Fibroblast of the conjunctiva (primary cell): ENCODE results near the gene POLR3K.
"Not testable (repeated sequence)": the region's sequence is repeated elsewhere in the genome, so short reads cannot be mapped to it uniquely, and the experiment has no call there.

Experiments
- DNase-seq: peaks from one replicate; pipeline ENCODE4 v3.0.0-alpha.2; 2010; ENCODE audit warnings: low read depth

Gene POLR3K

GRCh38 chr16:63998-64913, 10.8 kb upstream of the POLR3K start:
- DNase-seq, result no peak

- no peak for DNase-seq
Observed at GRCh38 chr16:63466-63865, 10.1 kb upstream of the POLR3K start.

DNA sequence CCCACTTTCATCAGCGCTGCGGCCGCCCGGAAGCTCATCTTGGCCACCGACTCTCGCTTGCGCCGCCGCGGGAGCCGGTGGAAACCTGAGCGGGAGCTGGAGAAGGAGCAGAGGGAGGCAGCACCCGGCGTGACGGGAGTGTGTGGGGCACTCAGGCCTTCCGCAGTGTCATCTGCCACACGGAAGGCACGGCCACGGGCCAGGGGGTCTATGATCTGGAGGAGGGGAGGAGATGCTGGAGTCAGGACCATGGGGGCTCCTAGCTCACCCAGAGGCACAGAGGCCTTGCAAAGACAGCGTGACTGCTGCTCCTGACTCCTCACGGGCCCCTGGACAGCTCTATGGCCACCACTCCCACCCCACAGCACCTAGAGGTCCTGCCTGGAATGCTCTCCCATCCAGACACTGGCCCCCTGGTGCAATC, 9.6 kb upstream of the POLR3K start:
- no peak for DNase-seq

GRCh38 chr16:62283-62967, 9.0 kb upstream of the POLR3K start:
- DNase-seq, result no peak

DNA sequence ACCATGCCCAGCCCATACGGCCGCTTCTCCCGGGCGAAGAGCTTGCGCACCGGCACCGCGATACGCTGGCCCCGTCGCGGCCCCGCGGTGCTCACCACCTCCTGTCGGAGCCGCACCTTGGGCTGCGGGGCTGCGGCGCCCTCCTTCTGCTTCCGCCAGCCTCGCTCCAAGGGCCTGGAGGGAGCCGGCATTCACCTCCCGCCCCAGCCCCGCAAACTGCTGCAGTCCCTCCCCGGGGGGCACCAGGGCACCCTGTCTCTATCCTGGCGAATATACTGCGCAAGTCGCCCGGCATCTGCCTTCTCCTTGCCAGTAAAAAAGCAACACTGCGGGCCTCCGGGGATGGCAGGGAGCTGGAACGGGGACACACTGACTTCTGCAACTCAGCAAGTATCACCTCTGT, 8.5 kb upstream of the POLR3K start:
- DNase-seq, result no peak

DNA sequence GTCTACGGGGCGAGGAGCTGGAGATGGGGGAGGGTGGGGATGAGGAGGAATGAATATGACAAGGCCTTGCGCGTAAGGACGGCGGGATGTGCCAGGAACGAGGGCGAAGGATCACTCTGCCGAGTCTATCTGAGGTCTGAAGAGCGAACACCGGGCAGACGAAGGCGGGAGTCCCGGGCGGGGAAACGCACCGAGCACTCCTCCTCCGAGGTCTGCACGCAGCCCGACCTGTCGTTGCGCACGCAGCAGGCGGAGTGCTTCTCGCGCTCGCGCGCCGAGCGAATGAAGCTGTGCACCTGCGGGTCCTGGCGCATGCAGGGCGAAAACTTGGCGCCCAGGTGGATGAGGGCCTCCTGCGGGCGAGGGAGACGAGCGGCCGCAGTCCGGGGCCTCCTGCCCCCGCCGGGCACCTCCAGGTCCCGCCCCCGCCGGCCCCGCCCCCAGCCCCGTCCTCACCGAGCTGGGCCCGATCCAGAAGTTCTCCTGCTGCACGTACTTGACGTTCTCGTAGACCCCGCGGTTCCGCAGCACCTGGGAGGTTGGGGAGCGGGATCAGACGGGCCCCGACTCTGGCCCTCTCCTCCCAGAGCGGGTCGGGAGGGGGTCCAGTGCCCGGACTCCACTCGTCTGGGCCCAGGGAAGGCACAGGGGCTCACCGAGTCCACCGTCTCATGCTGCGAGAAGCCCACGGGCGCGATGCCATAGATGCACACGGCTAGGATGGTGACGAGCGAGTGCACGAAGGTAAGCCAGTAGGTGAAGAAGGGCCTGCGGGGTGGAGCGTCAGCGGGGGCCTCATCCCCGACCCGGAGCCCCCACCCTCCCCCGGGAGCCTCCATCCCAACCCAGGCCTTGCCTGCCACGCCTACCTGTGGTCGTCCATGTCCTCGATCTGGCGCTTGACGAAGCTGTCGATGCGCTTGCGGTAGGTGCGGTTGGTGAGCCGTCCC, 7.8 kb upstream of the POLR3K start:
- no peak for DNase-seq

DNA sequence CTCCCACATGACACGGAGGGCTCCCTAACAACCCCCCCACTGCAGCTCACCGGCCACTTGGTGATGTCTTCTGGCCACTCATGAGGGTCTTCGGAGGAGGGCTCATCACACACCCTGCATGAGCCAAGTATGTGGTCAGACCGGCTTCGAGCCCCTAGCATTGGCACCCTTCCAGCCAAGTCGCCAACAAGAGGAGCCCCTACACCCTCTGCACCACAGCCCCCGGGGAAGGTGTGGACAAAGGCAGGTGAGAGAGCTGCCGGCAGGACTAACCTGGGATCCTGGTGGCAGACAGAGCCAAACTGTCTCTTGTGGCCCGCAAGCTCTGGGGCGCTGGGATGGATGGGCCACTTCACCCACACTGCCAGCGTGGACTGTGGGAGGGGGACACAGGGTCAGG, 6.8 kb upstream of the POLR3K start:
- no peak for DNase-seq

DNA sequence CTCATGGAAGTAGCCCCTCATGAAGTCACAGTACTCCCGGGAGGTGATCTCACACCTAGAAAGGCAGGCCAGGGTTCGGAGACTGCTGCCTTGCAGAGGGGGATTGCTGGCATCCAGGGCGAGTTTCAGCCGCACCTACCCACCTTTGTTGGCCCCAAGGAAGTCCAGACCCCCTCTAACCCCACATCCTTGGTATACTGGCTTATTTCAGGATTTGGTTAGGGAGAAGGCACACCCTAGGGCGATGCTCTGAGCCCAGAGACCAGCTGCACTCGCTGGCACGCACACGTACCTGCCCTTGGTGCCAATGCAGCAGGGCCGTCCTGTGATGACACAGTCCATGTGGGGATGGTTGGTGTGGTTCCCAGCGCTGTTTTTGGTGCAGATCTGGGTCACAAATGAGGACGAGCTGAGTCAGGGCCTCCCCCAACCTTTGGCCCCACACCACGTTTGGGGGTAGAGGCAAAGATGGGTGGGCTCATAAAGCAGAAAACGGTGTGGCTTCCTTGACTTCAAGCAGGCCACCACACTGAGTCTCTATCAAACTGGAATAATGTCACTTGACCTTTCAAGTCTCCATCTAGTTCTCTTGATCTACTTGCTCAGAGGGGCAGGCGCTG, 6.1 kb upstream of the POLR3K start:
- no peak for DNase-seq

GRCh38 chr16:58491-59439, 5.4 kb upstream of the POLR3K start:
- no peak for DNase-seq

- DNase-seq, result no peak
Observed at GRCh38 chr16:57711-58110, 4.3 kb upstream of the POLR3K start.

DNA sequence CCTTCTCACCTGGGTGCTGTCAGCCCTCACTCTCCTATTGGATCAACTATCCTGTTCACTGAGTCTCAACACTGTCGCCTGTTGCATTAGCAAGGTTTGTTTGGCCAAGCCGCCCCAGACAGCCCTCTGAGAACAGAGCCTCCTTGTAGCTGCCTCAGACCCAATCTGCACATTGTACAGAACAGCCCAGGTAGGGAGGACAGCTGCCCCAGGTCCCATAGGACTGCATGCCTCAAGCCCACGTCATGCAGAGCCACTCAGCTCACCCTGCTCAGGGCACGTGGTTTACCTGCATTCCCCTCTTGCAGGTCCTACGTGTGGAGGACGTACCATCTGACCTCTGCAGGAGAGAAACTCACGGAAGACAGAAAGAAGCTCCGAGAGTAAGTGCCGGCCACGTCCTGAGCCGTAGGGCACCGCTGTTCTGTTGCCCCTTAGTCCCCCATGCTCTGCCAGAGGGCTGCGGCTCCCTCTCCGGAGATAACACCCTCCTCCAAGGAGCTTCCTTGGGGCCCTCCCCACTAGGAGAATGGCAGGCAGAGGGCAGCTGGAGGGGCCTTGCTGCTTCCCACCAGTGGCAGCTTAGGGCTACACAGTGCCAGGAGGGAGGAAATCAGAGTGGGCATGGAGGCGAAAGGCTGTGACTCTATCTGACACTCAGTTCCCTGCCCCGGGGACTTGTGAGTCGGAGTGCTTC, 3.0 kb upstream of the POLR3K start:
- DNase-seq, result no peak

DNA sequence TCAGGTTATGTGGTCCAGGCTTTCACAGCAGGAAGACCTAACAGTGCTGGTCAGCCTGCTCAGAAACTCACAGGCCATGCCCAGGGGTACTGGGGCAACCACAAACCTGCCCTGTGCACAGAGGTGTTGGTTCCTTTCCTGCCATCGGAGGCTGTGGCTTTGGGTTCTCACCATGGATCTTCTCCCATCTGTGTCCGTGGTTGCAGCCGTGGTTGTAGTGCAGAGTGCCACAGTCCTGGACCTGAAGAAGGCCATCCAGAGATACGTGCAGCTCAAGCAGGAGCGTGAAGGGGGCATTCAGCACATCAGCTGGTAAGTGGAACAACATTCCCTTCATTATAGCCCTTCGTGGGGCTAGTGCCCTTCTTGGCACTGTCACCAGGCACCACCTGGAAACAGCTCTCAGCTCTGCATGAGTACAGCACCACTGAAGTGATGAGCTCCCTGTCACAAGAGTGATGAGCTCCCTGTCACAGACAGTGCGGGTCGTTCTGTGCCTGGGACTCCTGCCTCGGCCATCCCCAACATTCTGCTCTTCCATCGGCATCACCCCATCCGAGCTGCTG, 2.2 kb upstream of the POLR3K start:
- no peak for DNase-seq

GRCh38 chr16:54237-54581, 801 bp upstream of the POLR3K start:
- no peak for DNase-seq

DNA sequence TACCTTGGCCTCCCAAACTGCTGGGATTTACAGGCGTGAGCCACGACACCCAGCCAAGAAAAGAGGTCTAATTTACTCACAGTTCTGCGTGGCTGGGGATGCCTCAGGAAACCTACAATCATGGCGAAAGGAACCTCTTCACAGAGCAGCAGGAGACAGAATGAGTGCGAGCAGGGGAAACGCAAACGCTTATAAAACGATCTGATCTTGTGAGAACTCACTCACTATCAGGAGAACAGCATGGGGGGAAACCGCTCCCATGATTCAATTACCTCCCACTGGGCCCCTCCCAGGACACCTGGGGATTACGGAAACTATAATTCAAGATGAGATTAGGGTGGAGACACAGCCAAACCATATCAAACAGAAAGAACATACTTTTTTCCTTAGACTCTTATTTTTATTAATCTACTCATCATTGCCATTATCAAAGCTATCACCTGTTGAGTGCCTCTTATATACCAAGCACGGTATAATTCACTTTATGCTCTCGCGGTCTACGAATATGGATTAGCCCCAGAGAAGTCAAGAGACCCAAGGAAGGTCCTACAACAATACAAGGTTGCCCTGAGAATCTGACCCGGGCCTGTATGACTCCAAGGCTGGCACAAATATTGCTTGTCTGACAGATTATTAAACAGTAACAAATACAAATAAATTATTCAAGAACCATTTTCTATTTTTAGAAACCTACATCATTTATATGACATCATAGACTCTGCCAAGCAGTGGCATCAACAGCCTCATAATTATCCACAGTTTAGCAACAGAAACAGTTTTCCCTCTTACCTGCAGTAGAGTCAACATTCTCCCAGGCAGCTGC, 2.4 kb downstream of the POLR3K start:
- DNase-seq, result no peak

DNA sequence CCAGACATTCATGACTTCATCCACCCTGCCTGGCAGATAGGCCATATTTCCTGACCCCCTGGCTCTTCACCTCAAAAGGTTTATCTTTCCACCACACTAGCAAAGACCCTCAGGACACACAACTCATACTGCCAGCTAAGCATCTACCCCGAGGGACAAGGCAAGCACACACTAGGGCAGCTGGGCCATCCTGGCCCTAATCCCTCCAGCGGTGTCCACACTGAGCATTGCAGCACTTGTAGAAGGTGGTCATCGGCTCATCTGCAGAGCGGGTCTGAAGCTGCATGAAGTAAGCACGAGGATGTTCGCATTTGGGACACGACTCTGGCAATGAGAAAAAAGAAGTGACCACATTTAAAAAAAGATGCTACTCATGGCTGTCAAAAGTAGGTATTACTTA, 6.2 kb downstream of the POLR3K start:
- DNase-seq, result no peak

DNA sequence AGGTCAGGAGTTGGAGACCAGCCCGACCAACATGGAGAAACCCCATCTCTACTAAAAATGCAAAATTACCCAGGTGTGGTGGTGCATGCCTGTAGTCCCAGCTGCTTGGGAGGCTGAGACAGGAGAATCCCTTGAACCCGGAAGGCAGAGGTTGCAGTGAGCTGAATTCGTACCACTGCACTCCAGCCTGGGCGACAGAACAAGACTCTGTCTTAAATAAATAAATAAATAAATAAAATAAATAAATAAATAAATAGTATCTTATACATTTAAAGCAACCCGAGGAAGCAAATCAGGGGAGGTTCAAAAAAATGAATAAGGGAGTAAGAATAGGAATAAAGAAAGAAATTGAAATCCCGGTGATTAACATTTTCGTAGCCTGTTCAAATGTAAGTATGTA, 6.9 kb downstream of the POLR3K start:
- not testable (repeated sequence) for DNase-seq

- DNase-seq, result no peak
Observed at GRCh38 chr16:45454-45853, 8.0 kb downstream of the POLR3K start.

DNA sequence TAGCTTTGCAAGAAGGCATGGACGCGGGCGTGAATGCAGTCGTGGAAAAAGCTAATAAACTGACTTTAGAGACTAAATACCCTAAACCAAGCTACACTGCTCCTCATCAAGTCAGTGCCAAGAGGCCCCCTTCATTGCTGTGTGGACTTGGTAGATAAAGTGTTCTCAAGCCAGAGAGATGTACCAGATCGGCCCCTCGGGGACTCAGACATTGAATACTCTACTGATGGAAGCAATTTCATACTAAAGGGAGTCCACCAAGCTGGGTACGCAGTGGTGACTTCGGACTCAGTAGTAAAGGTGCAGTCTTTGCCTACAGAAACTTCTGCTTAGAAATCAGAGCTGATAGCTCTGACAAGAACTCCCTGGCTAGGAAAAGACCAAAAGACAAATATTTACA, 8.8 kb downstream of the POLR3K start:
- no peak for DNase-seq

GRCh38 chr16:43294-43693, 10.1 kb downstream of the POLR3K start:
- DNase-seq, result no peak
